Left cardiac atrium (tissue), 4 donors: ENCODE measurements around the gene EML6. TPM values are rescaled to one million over a fixed set of nuclear protein-coding genes. Genes with fewer than 3 reads are reported as not detected.
A peak's percentile ranks its signal among the peaks of the same experiment; 100 is the strongest.
"Not testable (repeated sequence)": the region's sequence is repeated elsewhere in the genome, so short reads cannot be mapped to it uniquely, and the experiment has no call there.

Source experiments
- ATAC-seq, 2 donors: fragments of 200-7000 bp; cut with Tn5 transposase; one replicate each; pipeline ENCODE4 v1.9.1; 2020; ENCODE audit warnings: mild to moderate bottlenecking in 2 of 2, moderate library complexity in 2 of 2
- DNase-seq: peaks from one replicate; pipeline ENCODE4 v3.0.0-alpha.2; 2020
- intact Hi-C, 2 donors: fragments of 100-400 bp; cut with DNase I; formaldehyde crosslinking; loops; one replicate each; pipeline versions ENCODE4 v1.14.1 to v1.15.1; 2022 to 2023
- total RNA-seq, 2 donors: library from RNA; stranded (reverse); fragmentation: NEBNext Ultra II Directional; extraction: Animal tissue kit (Norgen Biotek cat#: 25700); gene quantifications; one replicate each; pipeline ENCODE4 v1.2.1, GENCODE V29; 2021
- donor health status: DM: no; HTN: yes; CAD: no.
- donor health status: DM: no; HTN: yes; CAD: no; lungs with severe emphysema.
- donor health status: DM: yes; HTN: yes; CAD: no.
- donor health status: Dilated cardiomyopathy.

The EML6 gene
- total RNA-seq, 2 donors from 2014 or later, result 0.52 to 0.62 TPM

DNA sequence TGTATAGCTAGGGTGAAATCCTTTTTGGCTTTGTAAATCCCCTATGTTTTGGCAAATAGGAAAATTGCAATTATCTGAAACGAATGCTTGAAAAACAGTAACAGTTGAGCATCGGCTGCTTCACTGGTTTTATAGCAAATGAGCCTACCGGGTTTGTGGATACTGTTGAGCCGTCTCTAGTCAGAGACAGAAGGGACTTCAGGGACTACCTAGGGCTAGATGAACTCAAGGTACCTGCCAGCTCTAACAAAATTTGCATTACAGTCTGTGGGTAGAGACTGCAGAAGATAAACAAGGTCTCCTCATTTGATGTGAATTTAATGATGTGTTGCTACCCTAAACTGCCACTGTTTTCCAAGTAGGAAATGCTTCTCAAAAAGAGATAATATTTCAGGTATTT lies 101.1 kb downstream of the EML6 start:
- ATAC-seq (no peak), DNase-seq (no peak)
- intact Hi-C loops, result no loop called here

DNA sequence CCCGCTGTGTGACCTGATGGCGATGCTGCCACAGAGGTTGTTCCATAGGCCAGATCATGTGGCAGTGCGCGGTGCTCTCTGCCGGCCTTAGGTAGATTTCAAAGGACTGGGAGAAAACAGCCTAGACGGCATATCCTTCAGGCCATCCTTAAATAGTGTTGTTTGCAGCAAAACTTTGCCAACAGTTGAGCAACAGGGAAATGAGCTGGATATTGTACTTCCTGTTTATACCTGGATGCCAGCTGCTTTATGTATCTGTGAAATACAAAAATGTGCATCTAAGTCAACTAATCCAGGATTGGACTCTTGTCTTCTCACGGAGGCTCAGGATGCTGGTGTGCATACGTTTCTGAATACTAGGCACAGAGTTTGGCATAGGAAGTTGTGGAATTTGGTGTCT lies 107.1 kb downstream of the EML6 start:
- DNase-seq (no peak), ATAC-seq (no peak)
- intact Hi-C loops, result loop anchor here (10.0 kb wide), 2 partner anchors 96 to 106 kb away; partner anchors contain the start of gene EML6 (in 1 of the 2)

DNA sequence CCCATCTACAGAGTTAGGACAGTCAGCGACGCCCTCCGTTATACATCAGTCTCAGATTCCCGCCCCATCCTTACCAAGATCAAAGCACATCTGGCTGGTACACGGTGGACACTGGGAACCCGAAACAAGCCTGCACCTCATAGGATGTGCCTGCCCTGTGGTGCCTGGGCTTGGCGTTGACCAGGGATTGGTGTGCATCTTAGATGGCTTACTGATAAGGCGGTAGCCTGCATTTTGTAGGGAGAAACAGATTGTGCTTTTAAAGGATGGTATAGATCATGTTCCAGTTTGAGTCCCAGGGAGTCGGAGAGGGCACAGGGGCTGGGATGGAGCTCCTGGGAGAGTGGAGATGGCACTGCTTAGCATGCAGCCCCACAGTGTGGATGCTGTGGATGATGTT lies 108.0 kb downstream of the EML6 start:
- no peak for DNase-seq
- ATAC-seq, result no peak
- intact Hi-C loops, result loop anchor here (10.0 kb wide), 2 partner anchors 97 to 107 kb away; partner anchors contain the start of gene EML6 (in 1 of the 2)

DNA sequence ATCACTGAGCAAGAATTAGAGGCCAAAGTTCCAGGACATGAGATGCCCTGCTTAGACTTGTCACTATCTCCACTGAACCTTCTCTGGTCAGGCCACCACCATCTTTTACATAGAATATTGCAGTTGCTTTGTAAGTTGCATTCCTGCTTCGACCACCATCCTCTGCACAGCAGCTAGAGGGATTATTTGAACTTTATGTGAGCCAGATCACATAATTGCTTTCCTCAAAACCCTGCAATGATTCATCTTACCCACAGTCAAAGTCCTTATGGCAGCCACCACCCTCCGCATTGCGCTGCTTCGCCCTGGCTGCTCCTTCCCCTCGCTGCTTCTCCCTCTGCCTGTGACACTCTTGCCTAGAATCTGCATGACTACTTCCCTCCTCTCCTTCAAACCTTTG lies 111.3 kb downstream of the EML6 start:
- DNase-seq (no peak), ATAC-seq (no peak)
- intact Hi-C loops, result loop anchor here (5.0 to 10.0 kb wide), 3 partner anchors 100 to 167 kb away; partner anchors contain the start of gene EML6 (in 1 of the 2)

DNA sequence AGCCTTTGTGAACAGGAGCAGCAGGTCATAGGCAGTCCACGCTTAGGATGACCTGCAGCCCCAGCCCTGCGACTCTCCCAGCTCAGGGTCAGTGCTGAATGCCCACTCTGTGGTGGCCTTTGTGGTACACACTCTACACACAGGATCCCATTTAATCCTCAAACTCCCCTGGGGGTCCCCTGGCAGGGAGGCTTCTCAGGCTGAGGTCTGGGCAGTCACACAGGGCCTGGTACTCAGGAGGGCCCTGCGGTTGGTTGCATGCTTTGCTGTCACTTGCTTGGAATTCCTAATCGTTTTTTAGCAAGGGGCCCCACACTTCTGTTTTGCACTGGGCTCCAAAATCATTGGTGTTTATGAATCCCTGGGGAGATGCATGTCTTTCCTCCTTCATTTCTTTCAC lies 113.0 kb downstream of the EML6 start:
- intact Hi-C loops, result loop anchor here (5.0 to 10.0 kb wide), 3 partner anchors 102 to 169 kb away; partner anchors contain the start of gene EML6 (in 1 of the 2)
- ATAC-seq, result no peak

DNA sequence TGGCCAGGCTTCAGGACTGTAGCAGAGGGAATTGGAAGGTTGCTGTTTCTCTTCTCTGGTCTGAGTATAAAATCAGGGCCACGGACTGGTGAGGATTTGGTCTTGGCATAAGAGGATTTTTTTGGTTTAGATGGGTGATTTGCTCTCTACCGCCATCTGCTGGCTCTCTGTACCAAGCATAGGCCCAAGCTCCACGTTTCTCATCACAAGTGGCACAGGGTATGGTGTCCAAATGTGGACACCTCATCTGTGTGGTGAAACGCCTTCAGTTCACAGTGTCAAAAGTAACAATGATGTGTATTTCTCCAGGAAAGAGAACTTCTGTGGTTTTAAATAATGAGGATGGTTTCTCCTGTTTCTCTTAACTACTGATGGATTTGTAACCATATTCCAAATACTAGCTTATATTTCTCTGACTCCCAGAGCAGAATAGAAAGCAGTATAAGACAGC lies 115.1 kb downstream of the EML6 start:
- intact Hi-C loops, result loop anchor here (5.0 to 10.0 kb wide), 3 partner anchors 104 to 171 kb away; partner anchors contain the start of gene EML6 (in 1 of the 2)
- peak; percentile 73 for DNase-seq
- peak; percentile 88 to 91 for ATAC-seq

More for the DNA sequence above, 113.0 kb downstream of the EML6 start:
- DNase-seq, result no peak

DNA sequence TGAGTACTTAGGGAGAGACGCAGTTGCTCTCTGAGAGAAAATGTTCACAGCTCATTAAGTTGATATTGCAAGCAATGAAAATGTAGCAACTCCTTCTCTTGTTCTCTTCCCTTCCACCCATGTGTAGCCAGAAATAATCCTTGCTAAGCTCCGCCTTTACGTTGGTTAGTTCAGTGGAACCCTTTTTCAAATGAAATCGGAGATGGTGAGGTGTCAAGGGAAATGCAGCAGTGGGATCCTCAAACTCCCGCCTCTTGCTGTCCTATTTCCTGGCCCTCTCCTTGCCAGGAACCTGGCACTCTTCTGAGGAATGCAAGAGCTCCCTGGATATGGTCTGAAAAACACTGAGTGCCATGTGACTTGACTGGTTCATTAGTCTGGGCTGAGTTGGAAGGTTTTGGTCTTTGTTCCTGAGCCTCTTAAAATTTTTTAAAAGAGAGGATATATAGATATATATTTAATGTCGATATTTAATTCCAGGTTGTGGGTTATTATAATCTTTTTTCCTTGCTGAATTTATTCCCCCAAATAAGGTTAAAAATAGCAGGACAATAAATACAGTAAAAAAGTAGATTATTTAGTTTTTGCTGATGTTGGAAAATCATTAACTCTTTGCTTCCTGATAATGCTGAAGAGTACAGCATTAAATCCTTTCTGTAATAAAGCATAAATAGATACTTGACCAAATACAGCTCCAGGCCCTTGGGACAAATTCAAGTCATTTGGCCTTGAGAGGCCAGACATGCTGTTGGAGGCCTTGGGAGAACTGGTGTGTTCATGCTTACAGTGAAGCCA lies 116.2 kb downstream of the EML6 start:
- intact Hi-C loops, result loop anchor here (5.0 to 10.0 kb wide), 3 partner anchors 105 to 172 kb away; partner anchors contain the start of gene EML6 (in 1 of the 2)
- no peak for ATAC-seq
- DNase-seq, result no peak

DNA sequence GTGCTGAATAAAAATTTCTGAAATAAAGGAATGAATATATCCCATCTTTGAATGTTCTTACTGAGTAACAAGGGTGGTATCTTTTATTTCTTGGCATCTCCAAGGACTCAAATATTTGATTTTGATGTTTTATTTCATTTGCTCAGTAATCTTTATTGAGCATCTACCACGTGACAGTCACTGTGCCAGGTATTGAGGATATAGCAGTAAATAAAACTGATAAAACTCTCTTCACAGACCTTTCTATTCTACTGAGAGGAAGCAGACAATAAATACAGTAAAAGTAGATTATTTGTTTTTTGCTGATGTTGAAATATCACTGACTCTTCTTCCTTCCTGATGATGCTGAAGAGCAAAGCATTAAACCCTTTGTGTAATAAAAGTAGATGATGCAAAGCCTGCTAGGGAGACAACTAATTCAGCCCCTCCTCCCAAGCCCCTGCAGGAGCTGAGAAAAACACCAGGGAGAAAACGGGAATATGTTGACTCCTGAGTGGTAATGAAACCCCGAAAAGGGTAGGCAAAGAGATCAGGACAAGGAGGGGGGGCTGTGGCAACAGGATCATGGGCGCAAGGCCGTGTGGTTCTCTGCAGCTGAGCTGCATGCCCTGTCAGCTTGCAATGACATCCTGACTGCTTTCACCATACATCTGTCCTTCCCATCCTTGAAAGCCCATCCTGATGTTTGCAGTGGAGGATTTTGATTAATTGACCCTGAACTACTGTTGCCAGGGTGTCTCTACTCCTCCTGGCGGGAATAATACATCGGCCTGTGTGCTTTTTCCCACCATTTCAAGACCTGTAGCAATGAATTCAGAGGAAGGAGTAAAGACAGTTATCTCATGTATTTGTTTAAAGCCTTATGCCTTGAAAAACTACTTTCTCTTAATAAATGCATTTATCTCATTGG lies 117.4 kb downstream of the EML6 start:
- ATAC-seq (no peak), DNase-seq (no peak)
- intact Hi-C loops, result no loop called here

DNA sequence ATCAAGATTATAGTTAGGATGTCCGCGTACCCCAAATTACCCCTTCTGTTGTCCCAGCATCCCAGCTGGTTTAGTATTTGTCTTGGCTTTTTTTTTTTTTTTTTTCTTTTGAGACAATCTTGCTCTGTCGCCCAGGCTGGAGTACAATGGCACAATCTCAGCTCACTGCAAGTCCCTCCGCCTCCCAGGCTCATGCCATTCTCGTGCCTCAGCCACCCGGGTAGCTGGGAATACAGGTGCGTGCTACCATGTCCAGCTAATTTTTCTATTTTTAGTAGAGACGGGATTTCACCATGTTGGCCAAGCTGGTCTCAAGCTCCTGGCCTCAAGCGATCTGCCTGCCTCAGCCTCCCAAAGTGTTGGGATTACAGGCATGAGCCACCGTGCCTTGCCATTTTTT lies 118.0 kb downstream of the EML6 start:
- intact Hi-C loops, DNase-seq, ATAC-seq: not testable (repeated sequence)

DNA sequence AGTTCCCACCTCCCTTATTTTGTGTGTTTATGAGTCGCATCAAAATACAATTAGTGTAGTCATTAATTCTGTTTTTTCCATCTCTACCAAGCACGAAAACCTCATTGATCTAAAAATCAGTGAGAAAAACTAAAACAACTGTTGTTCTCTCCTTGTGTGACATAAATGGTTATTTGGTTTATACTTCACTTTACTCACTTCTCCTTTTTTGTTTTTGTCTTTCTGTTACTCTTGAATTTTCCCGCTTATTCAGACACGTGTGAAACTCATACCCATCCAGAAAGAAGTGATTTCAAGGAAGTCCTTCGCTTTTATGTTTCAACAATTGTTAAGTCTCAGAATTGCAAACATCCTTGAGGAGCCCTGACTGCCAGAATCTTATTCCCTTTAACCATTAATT lies 121.6 kb downstream of the EML6 start:
- intact Hi-C loops, result no loop called here
- no peak for ATAC-seq

DNA sequence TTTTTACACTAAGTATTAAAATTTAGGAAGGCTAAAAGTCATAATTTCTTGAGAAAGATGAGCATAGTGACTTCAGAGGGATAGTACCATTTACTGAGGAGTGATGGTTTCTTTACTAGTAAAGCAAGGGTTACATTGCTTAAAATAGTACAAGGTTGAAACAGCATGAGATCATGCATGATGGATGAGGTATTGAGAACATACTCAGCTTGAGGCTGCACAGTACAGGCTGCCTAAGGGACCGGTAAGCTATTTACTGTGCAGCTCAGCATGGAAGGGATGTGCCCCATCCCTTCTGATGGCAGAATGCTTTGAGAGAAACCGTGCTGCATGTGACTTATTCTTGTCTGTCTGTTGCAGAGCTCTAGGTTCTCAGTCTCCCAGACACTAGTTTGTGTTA lies 122.1 kb downstream of the EML6 start:
- ATAC-seq (no peak), DNase-seq (no peak)
- intact Hi-C loops, result no loop called here

More for the DNA sequence above, 121.6 kb downstream of the EML6 start:
- no peak for DNase-seq

DNA sequence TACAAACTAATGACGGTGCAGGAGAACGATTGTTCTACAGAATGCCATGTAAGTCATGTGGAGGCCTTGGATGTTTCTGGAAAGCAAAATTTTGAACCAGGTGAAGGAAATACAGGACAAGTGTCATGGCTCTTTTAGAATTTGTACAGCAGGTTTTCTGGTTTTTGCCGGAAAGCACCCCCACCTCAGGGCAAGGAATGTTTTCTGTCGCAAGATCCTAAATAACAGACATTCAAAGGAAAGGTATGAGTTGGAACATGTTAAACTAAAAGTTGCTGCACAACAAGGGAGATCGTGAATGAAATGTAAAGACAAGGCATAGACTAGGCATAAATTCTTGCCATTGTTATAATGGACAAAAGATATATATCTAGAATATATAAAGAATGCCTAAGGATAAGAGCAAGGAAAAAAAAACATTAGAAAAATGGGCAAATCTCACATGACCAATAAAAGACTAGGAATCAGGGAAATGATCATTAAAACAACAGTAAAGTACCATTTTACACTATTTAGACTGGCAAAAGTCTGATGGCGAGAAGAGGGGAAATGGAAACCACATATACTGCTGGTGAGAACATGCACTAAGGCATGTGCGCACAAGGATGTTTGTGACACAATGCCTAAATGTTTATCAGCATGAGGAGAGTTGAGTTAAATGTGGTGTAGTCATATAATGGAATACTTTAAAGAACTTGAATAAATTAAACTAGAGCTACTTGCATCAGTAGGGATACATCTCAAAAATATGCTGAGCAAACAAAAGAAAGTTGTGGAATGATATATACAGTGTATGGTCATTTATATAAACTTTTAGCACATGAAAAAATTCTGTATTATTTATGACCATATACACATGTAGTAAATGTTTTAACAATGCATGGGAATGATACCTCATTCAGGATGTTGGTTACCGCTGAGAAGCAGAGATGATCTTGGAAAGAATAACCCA lies 127.0 kb downstream of the EML6 start:
- no peak for DNase-seq
- ATAC-seq, result no peak
- intact Hi-C loops, result no loop called here

DNA sequence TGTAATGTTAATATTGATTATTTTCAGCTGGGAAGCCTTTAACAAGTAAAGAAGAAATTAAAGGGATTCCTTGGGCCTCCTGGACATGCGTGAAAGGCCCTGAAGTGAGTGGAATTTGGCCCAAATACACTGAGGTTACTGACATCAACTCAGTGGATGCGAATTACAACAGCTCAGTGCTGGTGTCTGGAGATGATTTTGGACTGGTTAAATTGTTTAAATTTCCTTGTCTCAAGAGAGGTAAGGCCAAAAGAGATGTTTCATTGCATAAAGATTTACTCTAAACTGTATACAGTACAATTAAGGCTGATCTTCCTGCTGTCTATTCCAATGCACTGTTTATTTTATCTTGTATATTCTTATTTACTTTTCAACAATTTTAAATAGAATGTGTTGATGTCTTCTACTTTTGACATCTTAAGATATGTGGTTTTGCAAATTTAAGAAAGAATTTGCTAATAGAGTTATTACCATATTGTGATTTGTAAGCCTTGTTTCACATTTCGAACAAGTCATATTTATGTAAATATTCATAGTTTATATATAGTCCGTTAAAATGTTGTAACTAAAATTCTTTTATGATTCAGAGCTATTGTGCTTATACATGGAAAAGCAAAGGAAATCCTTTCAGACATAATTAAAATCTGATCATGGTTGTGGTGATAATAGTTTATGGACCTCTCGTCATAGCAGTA lies 130.3 kb downstream of the EML6 start:
- ATAC-seq, result no peak
- no peak for DNase-seq
- intact Hi-C loops, result no loop called here

DNA sequence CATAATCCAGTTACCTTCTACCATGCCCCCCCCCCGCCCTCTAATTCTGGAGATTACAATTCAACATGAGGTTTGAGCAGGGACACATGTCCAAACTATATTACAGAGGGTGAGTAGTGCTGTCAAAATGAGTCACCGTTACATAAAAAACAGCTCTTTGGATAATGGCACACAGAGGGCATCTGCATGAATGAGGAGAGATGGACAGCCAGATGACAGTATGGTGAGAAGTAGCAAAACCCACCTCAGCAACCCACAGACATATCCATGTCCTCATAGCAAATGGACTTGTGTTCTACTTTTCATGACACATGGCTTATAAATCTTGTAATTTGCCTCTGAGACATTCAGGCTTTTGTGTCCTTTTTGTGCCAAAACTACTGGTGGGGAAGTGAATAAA lies 132.0 kb downstream of the EML6 start:
- ATAC-seq (no peak), DNase-seq (no peak)
- intact Hi-C loops, result no loop called here

DNA sequence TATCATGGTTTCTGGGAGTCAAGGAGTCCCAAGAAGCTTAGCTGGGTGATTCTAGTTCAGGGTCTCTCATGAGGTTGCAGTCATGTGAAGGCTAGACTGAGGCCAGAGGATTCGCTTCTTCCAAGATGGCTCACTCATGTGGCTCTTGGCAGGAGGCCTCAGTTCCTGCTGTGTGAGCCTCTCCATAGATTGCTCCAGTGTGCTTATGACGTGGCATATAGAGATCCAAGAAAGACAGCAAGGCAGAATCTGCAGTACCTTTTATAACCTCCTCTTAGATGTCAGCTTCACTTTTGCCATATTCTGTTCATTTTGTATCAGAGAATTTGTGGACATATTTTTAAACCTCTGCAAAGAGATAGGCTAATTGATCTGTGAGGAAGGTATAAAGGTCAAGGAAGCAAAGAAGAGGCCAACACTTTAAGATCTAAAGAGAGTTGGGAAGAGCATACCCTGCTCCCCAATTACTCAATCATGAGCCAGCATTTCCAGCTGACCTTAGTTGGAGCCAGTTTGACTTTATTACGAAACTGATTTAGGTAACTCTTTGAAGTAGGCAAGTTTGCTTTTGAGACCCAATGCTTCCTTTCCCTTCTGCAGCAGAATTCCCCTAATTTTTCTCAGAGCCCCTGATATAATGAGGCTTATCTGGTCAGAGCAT lies 134.7 kb downstream of the EML6 start:
- no peak for DNase-seq
- intact Hi-C loops, result no loop called here
- ATAC-seq, result no peak

DNA sequence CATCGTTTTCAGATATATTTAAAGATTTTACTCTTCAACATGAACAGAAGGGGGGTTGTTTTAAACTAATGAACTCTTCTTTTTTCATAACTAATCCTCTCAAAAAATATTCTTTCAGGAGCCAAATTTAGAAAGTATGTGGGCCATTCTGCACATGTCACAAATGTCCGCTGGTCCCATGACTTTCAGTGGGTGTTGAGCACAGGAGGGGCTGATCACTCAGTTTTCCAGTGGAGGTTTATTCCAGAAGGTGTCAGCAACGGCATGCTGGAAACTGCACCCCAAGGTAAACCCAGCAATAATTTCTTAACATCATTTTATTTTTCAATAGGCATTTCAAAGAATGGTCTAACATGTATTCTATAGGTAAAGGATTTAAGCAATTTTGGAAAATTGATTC lies 136.0 kb downstream of the EML6 start:
- DNase-seq (no peak), ATAC-seq (no peak)
- intact Hi-C loops, result no loop called here

DNA sequence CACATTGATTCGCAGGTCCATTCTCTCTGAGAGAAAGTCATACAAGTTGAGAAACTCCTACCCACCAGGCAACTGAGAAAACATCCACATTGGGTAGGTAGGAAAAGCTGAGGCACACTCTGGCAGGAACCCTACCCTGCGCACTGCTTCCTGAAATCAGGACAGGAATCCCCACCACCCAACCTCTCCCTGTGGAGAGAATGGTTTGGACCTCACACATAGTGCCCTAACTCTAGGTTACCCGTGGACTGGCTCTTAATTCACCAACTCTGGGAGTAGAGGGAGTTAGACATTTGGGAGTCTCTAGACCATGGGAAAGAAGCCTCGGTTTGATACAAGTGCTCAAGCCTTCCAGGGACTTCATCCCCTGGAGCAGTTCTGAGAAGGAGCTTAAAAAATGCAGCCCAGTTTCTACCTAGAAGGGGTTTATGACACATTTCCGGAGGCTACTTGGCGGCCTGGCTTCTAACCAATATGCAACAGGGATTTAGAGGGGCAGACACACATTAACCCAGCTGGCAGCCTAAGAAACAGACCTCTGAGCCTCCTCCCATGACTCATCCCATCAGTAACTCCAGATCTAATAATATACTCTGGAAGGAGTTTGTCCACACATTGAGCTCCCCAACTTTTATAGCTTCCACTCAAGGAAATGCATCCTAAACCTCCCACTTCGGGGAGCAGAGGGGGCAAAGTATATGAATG lies 136.7 kb downstream of the EML6 start:
- ATAC-seq (no peak), DNase-seq (no peak)
- intact Hi-C loops, result no loop called here
